ENCODE data around the gene HOXC12.

Gene HOXC12

DNA sequence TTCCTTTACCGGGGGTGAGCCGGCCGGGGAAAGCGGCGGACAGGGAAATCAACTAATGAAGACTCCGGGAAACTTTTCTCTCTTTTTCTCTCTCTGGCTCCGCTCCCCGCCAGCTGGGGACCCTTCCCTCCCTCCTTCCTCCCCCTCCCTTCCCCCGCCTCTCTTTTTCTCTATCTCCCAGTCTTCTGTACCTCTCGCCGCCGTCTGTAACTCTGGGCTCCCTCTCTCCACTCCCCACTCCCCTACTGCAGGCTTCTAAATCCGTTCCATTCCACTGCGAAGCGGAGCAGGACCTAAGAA lies 11.3 kb downstream of the HOXC12 start:
- Histone ChIP-seq H3K27me3 (ENCODE audit: control insufficient read depth, insufficient read depth, low read length, poor library complexity, severe bottlenecking) (peaks cover 100% of the 10 kb centered on the region), H3K27ac (ENCODE audit: insufficient read depth, low read depth, low read length, poor library complexity, severe bottlenecking) (no peak overlapping the region), H3K9me3 (ENCODE audit: control insufficient read depth, low read length) (no peaks in the 10 kb centered on the region), H3K4me1 (ENCODE audit: control insufficient read depth, insufficient read depth, low read length) (no peaks in the 10 kb centered on the region), H3K4me3 (ENCODE audit: insufficient read depth, low read depth, low read length) (no peak overlapping the region), H3K36me3 (ENCODE audit: control insufficient read depth, insufficient read depth, low read length) (no peaks in the 10 kb centered on the region)
- WGBS, 2 experiments, result 1 to 2% methylated on average over 15 of the region's 15 CpGs

DNA sequence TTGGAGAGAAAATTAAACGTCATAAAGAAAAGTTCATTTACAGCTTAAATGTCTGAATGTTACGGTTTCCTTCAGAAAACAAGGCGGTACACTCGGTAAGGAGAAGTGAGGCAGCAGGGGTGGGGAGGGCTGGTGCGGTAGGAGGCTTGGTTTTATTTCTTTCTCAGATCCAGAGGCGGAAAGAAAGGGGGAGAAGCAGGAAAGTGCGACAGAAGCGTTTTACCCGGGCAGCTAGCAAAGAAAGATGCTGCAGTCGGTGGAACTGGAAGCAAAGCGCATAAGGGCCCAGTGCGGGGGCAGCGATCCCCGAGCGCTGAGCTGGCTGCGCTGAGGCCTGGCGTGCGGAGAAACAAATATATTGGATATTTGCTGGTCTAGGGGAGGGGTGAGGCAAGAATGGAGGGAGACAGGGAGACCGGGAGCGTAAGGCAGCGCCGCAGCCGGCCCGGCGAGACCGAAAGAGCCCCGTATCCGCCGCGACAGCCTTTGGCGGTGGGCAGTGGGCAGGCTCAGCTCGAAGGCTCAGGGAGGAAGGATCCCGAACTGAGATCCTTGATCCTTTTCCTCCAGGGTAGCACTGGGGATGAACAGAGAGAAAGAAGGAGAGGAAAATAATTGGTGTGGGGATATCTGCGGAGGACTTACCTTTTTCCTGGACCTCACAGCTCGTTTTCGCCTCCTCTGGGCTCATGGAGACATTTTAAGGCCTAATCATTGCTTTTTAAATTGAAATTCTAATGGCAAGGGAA lies 11.9 kb downstream of the HOXC12 start:
- no peaks in the 10 kb centered on the region for H3K36me3 ChIP-seq (ENCODE audit: control insufficient read depth, insufficient read depth, low read length)
- no peak overlapping the region for H3K27ac ChIP-seq (ENCODE audit: insufficient read depth, low read depth, low read length, poor library complexity, severe bottlenecking)
- no peaks in the 10 kb centered on the region for H3K9me3 ChIP-seq (ENCODE audit: control insufficient read depth, low read length)
- H3K27me3 ChIP-seq (ENCODE audit: control insufficient read depth, insufficient read depth, low read length, poor library complexity, severe bottlenecking), result peaks cover 100% of the 10 kb centered on the region
- WGBS, 2 experiments, result 3% methylated on average over 36 of the region's 36 CpGs
- H3K4me1 ChIP-seq (ENCODE audit: control insufficient read depth, insufficient read depth, low read length), result no peaks in the 10 kb centered on the region
- no peak overlapping the region for H3K4me3 ChIP-seq (ENCODE audit: insufficient read depth, low read depth, low read length)

DNA sequence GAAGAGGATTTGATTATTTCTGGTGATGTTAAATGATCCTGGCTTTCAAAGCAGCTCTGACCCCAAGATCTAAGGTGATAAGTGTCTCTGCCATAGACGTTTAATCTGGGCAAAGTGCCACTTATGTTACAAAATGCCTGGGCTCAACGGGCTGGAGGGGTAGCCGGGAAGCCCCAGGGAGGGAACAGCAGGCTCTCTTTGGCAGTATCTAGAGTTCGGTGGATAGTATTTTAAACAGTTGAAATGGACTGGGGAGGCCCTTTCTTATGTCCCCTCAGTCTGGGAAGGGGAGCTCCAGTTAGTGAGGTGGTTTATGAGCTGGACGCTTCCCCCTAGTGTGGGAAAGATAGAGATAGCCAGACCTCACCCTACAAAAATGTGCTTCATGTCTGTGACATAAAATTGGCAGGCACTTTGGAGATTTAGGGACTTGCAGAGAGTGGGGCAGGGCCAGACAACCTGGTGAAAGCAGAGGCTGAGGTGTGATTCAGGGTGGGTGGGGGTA lies 12.8 kb downstream of the HOXC12 start:
- H3K27me3 ChIP-seq (ENCODE audit: control insufficient read depth, insufficient read depth, low read length, poor library complexity, severe bottlenecking), result peaks cover 100% of the 10 kb centered on the region
- no peaks in the 10 kb centered on the region for H3K9me3 ChIP-seq (ENCODE audit: control insufficient read depth, low read length)
- H3K4me1 ChIP-seq (ENCODE audit: control insufficient read depth, insufficient read depth, low read length), result no peaks in the 10 kb centered on the region
- H3K36me3 ChIP-seq (ENCODE audit: control insufficient read depth, insufficient read depth, low read length), result no peaks in the 10 kb centered on the region
- no peak overlapping the region for H3K27ac ChIP-seq (ENCODE audit: insufficient read depth, low read depth, low read length, poor library complexity, severe bottlenecking)
- no peak overlapping the region for H3K4me3 ChIP-seq (ENCODE audit: insufficient read depth, low read depth, low read length)
- WGBS, 2 experiments, result 15 to 16% methylated on average over 5 of the region's 5 CpGs

DNA sequence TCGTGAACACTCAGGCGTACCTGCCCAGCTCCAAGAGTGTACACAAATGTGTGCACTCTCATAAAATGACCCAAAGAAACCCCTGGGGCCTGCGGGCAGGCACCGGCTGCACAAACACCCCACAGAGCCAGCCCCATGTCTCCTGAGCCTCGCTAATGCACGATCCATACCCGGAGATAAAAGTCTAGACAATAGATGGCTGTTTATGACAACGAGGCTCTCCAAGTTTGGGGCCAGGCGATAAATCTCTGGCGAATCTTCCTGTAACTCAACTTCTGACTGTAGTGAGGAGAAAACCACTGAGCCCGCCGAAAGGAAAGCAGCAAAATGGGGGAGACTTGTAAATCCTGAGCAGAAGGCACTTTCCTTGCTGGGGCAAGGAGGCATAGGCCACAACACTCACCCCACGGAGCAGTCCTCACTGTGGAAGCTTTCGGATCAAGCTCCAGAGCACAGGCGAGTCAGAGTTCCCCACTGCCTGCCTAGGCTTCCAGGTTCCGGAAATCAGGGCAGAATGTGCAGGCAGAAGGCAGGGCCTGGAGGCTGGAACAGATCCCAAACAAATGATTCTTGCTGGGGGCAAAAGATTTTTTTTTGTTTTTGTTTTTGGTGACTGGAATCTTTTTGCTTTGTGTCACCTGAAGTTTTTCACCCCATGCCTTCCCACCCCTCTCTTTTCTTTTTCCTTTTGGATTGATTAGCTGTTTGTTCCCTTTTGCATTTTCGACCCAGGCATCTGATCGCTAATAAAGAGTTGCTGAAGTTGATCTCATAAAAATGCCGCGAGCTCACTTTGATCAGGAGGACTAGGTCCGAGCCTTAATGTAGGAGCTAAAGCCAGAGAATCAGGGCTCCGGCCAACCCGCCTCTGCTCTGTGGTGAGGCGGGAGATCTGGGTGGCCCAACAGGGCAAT lies 13.8 kb downstream of the HOXC12 start:
- whole genome bisulfite sequencing, 2 experiments, result 20 to 23% methylated on average over 24 of the region's 24 CpGs

DNA sequence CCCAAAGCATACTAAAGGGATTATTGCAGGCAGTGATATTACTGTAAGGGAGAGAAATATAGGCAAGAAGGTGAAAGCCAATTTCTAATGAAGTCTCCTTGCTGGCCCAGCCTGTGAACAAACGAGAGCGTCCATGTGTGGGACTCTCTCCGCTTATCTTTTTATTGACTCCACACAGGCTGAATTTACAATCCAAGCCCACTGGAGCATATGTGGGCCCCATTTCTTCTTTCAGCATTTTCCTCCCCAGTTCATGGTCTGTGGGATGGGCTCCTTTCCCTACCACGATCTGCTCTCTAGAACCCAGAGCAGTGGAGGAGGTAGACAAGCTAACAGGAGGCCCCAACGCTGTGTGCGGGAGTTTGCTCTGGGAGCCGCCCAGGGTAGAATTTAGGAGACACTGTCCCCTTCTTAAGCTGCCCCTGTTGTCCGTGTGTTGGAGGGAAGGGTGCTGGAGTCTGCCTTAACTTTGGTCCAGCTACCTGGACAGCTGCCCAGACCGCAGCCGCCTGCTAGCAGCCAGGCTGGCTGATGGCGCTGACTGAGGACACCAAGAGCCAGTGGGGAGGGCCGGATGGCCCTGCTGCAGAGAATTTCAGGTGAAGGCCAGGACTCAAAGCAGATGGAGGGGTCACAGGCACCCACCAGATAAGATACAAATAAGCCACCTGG lies 15.0 kb downstream of the HOXC12 start:
- Histone ChIP-seq H3K27me3 (ENCODE audit: control insufficient read depth, insufficient read depth, low read length, poor library complexity, severe bottlenecking) (peaks cover 100% of the 10 kb centered on the region), H3K9me3 (ENCODE audit: control insufficient read depth, low read length) (no peaks in the 10 kb centered on the region), H3K27ac (ENCODE audit: insufficient read depth, low read depth, low read length, poor library complexity, severe bottlenecking) (no peak overlapping the region), H3K4me1 (ENCODE audit: control insufficient read depth, insufficient read depth, low read length) (no peaks in the 10 kb centered on the region), H3K4me3 (ENCODE audit: insufficient read depth, low read depth, low read length) (no peak overlapping the region), H3K36me3 (ENCODE audit: control insufficient read depth, insufficient read depth, low read length) (no peaks in the 10 kb centered on the region)
- WGBS, 2 experiments, result 32 to 34% methylated on average over 12 of the region's 12 CpGs

More for the DNA sequence above, 13.8 kb downstream of the HOXC12 start:
- Histone ChIP-seq H3K4me1 (ENCODE audit: control insufficient read depth, insufficient read depth, low read length) (no peaks in the 10 kb centered on the region), H3K27ac (ENCODE audit: insufficient read depth, low read depth, low read length, poor library complexity, severe bottlenecking) (no peak overlapping the region), H3K4me3 (ENCODE audit: insufficient read depth, low read depth, low read length) (no peak overlapping the region), H3K36me3 (ENCODE audit: control insufficient read depth, insufficient read depth, low read length) (no peaks in the 10 kb centered on the region), H3K9me3 (ENCODE audit: control insufficient read depth, low read length) (no peaks in the 10 kb centered on the region), H3K27me3 (ENCODE audit: control insufficient read depth, insufficient read depth, low read length, poor library complexity, severe bottlenecking) (peaks cover 100% of the 10 kb centered on the region)

DNA sequence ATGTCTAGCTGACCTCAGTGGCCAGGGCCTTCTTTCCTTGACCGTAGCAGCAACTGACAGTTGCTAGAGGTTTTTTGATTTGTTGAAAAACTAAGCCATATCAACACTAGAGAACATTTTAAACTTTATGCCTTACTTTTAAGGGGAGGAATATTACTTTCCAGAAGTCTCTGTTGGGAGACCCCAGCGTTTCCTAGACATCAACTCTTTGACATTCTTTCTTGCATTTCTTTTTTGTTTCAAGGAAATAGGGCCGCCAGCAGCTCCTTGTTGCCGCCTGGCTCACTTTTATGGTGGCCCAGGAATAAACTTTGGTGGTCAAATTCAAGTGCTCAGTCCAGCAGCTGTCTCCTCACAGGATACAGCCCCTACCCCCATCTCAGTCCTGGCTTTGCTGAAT lies 15.7 kb downstream of the HOXC12 start:
- WGBS, 2 experiments, result 28 to 30% methylated on average over 4 of the region's 4 CpGs
- Histone ChIP-seq H3K27me3 (ENCODE audit: control insufficient read depth, insufficient read depth, low read length, poor library complexity, severe bottlenecking) (peaks cover 100% of the 10 kb centered on the region), H3K9me3 (ENCODE audit: control insufficient read depth, low read length) (no peaks in the 10 kb centered on the region), H3K4me1 (ENCODE audit: control insufficient read depth, insufficient read depth, low read length) (no peaks in the 10 kb centered on the region), H3K4me3 (ENCODE audit: insufficient read depth, low read depth, low read length) (no peak overlapping the region), H3K27ac (ENCODE audit: insufficient read depth, low read depth, low read length, poor library complexity, severe bottlenecking) (no peak overlapping the region), H3K36me3 (ENCODE audit: control insufficient read depth, insufficient read depth, low read length) (no peaks in the 10 kb centered on the region)

DNA sequence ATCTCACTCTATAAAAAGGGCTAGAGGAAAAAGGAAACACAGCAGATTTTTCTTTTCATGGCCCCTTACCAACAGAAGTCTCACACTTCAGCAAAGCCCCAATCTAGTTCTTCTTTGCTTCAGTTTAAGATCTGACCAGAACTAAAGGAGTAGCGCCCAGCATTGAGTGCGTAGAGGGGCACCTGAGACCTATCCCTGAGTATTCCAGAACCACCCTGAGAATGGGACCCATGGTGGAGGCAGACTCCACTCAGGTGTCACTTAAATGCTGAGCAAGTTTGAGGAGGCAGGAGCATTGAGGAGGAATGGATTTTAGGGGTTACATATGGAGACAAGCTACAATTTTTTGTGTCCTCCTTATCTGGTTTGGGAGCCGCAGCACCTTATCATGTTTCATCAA lies 16.4 kb downstream of the HOXC12 start:
- no peaks in the 10 kb centered on the region for H3K4me1 ChIP-seq (ENCODE audit: control insufficient read depth, insufficient read depth, low read length)
- WGBS, 2 experiments, result 75 to 79% methylated on average over 2 to 3 of the region's 3 CpGs
- no peak overlapping the region for H3K4me3 ChIP-seq (ENCODE audit: insufficient read depth, low read depth, low read length)
- no peak overlapping the region for H3K27ac ChIP-seq (ENCODE audit: insufficient read depth, low read depth, low read length, poor library complexity, severe bottlenecking)
- H3K27me3 ChIP-seq (ENCODE audit: control insufficient read depth, insufficient read depth, low read length, poor library complexity, severe bottlenecking), result peaks cover 100% of the 10 kb centered on the region
- H3K9me3 ChIP-seq (ENCODE audit: control insufficient read depth, low read length), result no peaks in the 10 kb centered on the region
- H3K36me3 ChIP-seq (ENCODE audit: control insufficient read depth, insufficient read depth, low read length), result no peaks in the 10 kb centered on the region

DNA sequence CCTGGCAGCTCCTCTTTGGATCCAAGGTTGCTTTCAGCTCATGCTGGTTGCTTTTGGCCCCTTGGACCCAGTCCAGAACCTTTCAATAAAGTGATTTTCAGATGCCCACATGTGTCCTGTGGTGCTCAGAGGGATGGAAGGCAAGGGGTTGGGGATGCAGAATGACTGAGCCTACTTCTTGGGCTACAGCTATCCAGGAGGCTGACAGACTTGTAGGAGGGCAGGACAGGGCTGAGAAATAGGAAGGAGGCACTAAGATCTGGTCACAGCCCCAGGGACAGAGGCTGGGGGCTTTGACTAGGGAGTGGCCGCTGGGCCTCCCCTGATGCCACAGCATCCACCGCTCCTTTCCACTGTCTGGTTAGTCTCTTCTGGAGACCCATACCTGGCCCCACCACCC lies 17.0 kb downstream of the HOXC12 start:
- Histone ChIP-seq H3K36me3 (ENCODE audit: control insufficient read depth, insufficient read depth, low read length) (no peaks in the 10 kb centered on the region), H3K27me3 (ENCODE audit: control insufficient read depth, insufficient read depth, low read length, poor library complexity, severe bottlenecking) (peaks cover 100% of the 10 kb centered on the region), H3K9me3 (ENCODE audit: control insufficient read depth, low read length) (no peaks in the 10 kb centered on the region), H3K27ac (ENCODE audit: insufficient read depth, low read depth, low read length, poor library complexity, severe bottlenecking) (no peak overlapping the region), H3K4me3 (ENCODE audit: insufficient read depth, low read depth, low read length) (no peak overlapping the region), H3K4me1 (ENCODE audit: control insufficient read depth, insufficient read depth, low read length) (no peaks in the 10 kb centered on the region)
- WGBS, 2 experiments, result 45 to 53% methylated on average over 2 of the region's 2 CpGs

DNA sequence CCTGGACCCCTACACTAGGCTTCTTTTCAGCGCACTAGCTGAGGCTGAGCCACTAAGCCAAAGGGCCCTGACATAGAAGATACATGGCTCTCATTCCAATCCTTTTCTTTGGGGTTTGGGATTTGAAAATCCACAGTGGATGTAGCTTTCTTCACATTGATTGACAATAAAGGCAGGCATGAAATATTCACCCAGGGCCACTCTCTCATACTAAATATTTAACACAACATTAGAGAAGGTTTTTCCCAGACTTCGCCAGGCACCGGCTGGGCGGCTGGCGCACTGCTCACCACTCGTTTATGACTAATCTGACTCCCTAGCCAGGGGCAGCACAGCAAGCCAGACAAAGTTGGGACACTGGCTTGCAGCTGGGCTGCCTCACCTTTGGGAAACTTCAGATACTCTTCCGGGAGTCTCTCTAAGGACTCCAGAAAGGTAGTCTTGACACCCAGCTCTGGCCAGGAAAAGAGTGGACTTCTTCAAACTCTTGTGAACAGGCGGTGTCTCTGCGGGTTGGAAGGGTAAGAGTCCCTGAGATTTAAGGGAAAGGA lies 17.5 kb downstream of the HOXC12 start:
- Histone ChIP-seq H3K27me3 (ENCODE audit: control insufficient read depth, insufficient read depth, low read length, poor library complexity, severe bottlenecking) (peaks cover 100% of the 10 kb centered on the region), H3K27ac (ENCODE audit: insufficient read depth, low read depth, low read length, poor library complexity, severe bottlenecking) (no peak overlapping the region), H3K36me3 (ENCODE audit: control insufficient read depth, insufficient read depth, low read length) (no peaks in the 10 kb centered on the region), H3K4me3 (ENCODE audit: insufficient read depth, low read depth, low read length) (no peak overlapping the region), H3K4me1 (ENCODE audit: control insufficient read depth, insufficient read depth, low read length) (no peaks in the 10 kb centered on the region), H3K9me3 (ENCODE audit: control insufficient read depth, low read length) (no peaks in the 10 kb centered on the region)
- WGBS, 2 experiments, result 43% methylated on average over 9 of the region's 9 CpGs

Measured in ectodermal cell (in vitro differentiated cells).